IMR-90 (cell line): ENCODE measurements around the gene SEMA4F. TPM values are rescaled to one million over a fixed set of nuclear protein-coding genes. Genes with fewer than 3 reads are reported as not detected.
A peak's percentile ranks its signal among the peaks of the same experiment; 100 is the strongest.

Experiments used
- ATAC-seq: fragments of 200-7000 bp; cut with Tn5 transposase; 2 replicates; pipeline ENCODE4 v1.9.1; 2020; ENCODE audit warnings: low read depth, mild to moderate bottlenecking, moderate library complexity
- BruUV-seq: library from RNA; stranded (reverse); fragments of 400-500 nt; replicated peaks from 2 replicates; lab custom pipeline; 2021; lab: Mats Ljungman, UMichigan
- CTCF ChIA-PET: fragments of 300-600 bp; formaldehyde crosslinking; extraction: SDS; loops from one replicate; lab custom pipeline; 2021; ENCODE audit warnings: antibody characterized with exemption; lab: Yijun Ruan, JAX
- POLR2A ChIA-PET: fragments of 300-600 bp; sonication (Branson Sonifier 250); formaldehyde crosslinking; loops from one replicate; lab custom pipeline; 2022; ENCODE audit warnings: antibody characterized with exemption; ENCODE audit not compliant: unreplicated experiment; lab: Charles Lee
- DNase-seq: peaks from one replicate; pipeline ENCODE4 v3.0.0; 2013
- H2AFZ ChIP-seq: replicated peaks from 2 replicates; pipeline ENCODE3; 2013; ENCODE audit warnings: low read length, mild to moderate bottlenecking; ENCODE audit not compliant: poor library complexity
- H2AK5ac ChIP-seq: 2 replicates; pipeline ENCODE4 v1.6.1; 2013; ENCODE audit warnings: low read depth, low read length, inconsistent platforms
- H2AK9ac ChIP-seq: replicated peaks from 2 replicates; pipeline ENCODE3; 2013; ENCODE audit warnings: mild to moderate bottlenecking, low read depth, low read length, moderate library complexity; ENCODE audit not compliant: poor library complexity
- H2BK120ac ChIP-seq: 2 replicates; pipeline ENCODE4 v1.6.1; 2013; ENCODE audit warnings: low read depth, low read length, inconsistent platforms
- H2BK15ac ChIP-seq: 3 replicates; pipeline ENCODE4 v1.6.1; 2013; ENCODE audit warnings: low read depth, low read length, inconsistent platforms
- H2BK20ac ChIP-seq: 2 replicates; pipeline ENCODE4 v1.6.1; 2013; ENCODE audit warnings: low read depth, mild to moderate bottlenecking, inconsistent platforms, low read length, moderate library complexity
- H2BK5ac ChIP-seq: 2 replicates; pipeline ENCODE4 v1.6.1; 2013; ENCODE audit warnings: mild to moderate bottlenecking, low read depth, low read length, inconsistent platforms; ENCODE audit not compliant: poor library complexity, severe bottlenecking
- H3K14ac ChIP-seq: replicated peaks from 2 replicates; pipeline ENCODE4 v1.6.1; 2013; ENCODE audit warnings: low read depth, low read length, inconsistent platforms
- H3K18ac ChIP-seq: 2 replicates; pipeline ENCODE4 v1.6.1; 2013; ENCODE audit warnings: low read depth, low read length, control low read depth
- H3K23ac ChIP-seq: 2 replicates; pipeline ENCODE4 v1.6.1; 2013; ENCODE audit warnings: low read depth, low read length, inconsistent platforms
- H3K27ac ChIP-seq: 2 replicates; pipeline ENCODE4 v1.5.1; 2013; ENCODE audit warnings: mild to moderate bottlenecking, control low read depth, low read length; ENCODE audit not compliant: insufficient read depth
- H3K27me3 ChIP-seq: 2 replicates; pipeline ENCODE4 v1.6.1; 2013; ENCODE audit warnings: low read length; ENCODE audit not compliant: control insufficient read depth, insufficient read depth
- H3K36me3 ChIP-seq: 2 replicates; pipeline ENCODE4 v1.6.1; 2013; ENCODE audit warnings: low read length, mixed read lengths; ENCODE audit not compliant: control insufficient read depth, insufficient read depth
- H3K4ac ChIP-seq: 2 replicates; pipeline ENCODE4 v1.6.1; 2013; ENCODE audit warnings: low read depth, low read length, inconsistent platforms
- H3K4me1 ChIP-seq: 2 replicates; pipeline ENCODE4 v1.6.1; 2013; ENCODE audit warnings: low read length, mixed read lengths; ENCODE audit not compliant: control insufficient read depth, insufficient read depth
- H3K4me2 ChIP-seq: 2 replicates; pipeline ENCODE4 v1.6.1; 2013; ENCODE audit warnings: low read depth, mild to moderate bottlenecking, control low read depth, low read length, moderate library complexity
- H3K4me3 ChIP-seq: 2 replicates; pipeline ENCODE4 v1.5.1; 2013; ENCODE audit warnings: low read depth, mild to moderate bottlenecking, control low read depth, low read length, moderate library complexity; ENCODE audit not compliant: insufficient read depth
- H3K56ac ChIP-seq: 2 replicates; pipeline ENCODE4 v1.6.1; 2013; ENCODE audit warnings: low read length, inconsistent platforms; ENCODE audit not compliant: insufficient read depth; ENCODE audit errors: extremely low read depth
- H3K79me1 ChIP-seq, 2 experiments: 2 replicates each; pipeline ENCODE4 v1.6.1; 2013; ENCODE audit warnings: low read length in 2 of 2, inconsistent platforms in 1 of 2, low read depth in 1 of 2
- H3K9ac ChIP-seq: 2 replicates; pipeline ENCODE4 v1.6.1; 2013; ENCODE audit warnings: low read depth, low read length, control low read depth
- H3K9me1 ChIP-seq: 2 replicates; pipeline ENCODE4 v1.6.1; 2013; ENCODE audit warnings: low read length, inconsistent platforms; ENCODE audit not compliant: insufficient read depth
- H3K9me3 ChIP-seq: 2 replicates; pipeline ENCODE4 v1.6.1; 2013; ENCODE audit warnings: low read length; ENCODE audit not compliant: control insufficient read depth, insufficient read depth
- H4K20me1 ChIP-seq: 2 replicates; pipeline ENCODE4 v1.6.1; 2013; ENCODE audit warnings: low read length, inconsistent platforms; ENCODE audit not compliant: insufficient read depth
- H4K5ac ChIP-seq: 2 replicates; pipeline ENCODE4 v1.6.1; 2013; ENCODE audit warnings: mild to moderate bottlenecking, low read depth, low read length, control low read depth
- H4K8ac ChIP-seq, 2 experiments: 2 replicates each; pipeline ENCODE4 v1.6.1; 2013; ENCODE audit warnings: low read depth in 2 of 2, low read length in 2 of 2, control low read depth in 1 of 2, inconsistent platforms in 1 of 2
- H4K91ac ChIP-seq: 2 replicates; pipeline ENCODE4 v1.6.1; 2013; ENCODE audit warnings: low read depth, low read length, inconsistent platforms; ENCODE audit not compliant: insufficient read depth
- CEBPB ChIP-seq: IDR thresholded peaks from 2 replicates; pipeline ENCODE4 v1.6.1; 2012; ENCODE audit warnings: low read depth, low read length, improper control_type of control experiment
- FOS ChIP-seq: fragments of 150-350 bp; IDR thresholded peaks from 2 replicates; pipeline ENCODE4 v1.6.1; 2016; ENCODE audit warnings: low read depth, low read length
- NFE2L2 ChIP-seq: fragments of 150-350 bp; IDR thresholded peaks from 2 replicates; pipeline ENCODE4 v1.6.1; 2016; ENCODE audit warnings: low read depth, mild to moderate bottlenecking, low read length
- RAD21 ChIP-seq: IDR thresholded peaks from 2 replicates; pipeline ENCODE4 v1.6.1; 2012; ENCODE audit warnings: low read length, improper control_type of control experiment
- RCOR1 ChIP-seq: IDR thresholded peaks from 2 replicates; pipeline ENCODE4 v1.6.1; 2012; ENCODE audit warnings: mild to moderate bottlenecking, low read length, improper control_type of control experiment; ENCODE audit not compliant: insufficient replicate concordance
- RFX5 ChIP-seq: IDR thresholded peaks from 2 replicates; pipeline ENCODE4 v1.8.0; 2012; ENCODE audit warnings: low read depth, mild to moderate bottlenecking, low read length, moderate library complexity
- WGBS, 2 experiments: methylation state at CpG; one replicate each; pipeline versions ENCODE4 v1.1.5 to v1.1.7; 2013; ENCODE audit warnings: missing lambda C conversion rate in 2 of 2; ENCODE audit not compliant: insufficient read length in 1 of 2; ENCODE audit errors: extremely low coverage in 2 of 2; 5-methylcytosine and 5-hydroxymethylcytosine counted together
- dilution Hi-C: fragments of 300-500 bp; cut with HindIII; formaldehyde crosslinking; loops from one replicate; pipeline ENCODE4 v1.14.3; 2018; ENCODE audit warnings: low sequenced_read_pairs; ENCODE audit not compliant: unreplicated experiment
- in situ Hi-C: fragments of 300-500 bp; cut with MboI; formaldehyde crosslinking; loops from 3 replicates; pipeline ENCODE4 v1.14.3; 2019; ENCODE audit warnings: low sequenced_read_pairs, inconsistent platforms, mixed read lengths
- intact Hi-C: fragments of 100-400 bp; cut with micrococcal nuclease; formaldehyde crosslinking; loops from 2 replicates; pipeline ENCODE4 v1.10.0; 2022
- polyA plus RNA-seq, 3 experiments: library from polyadenylated mRNA; depleted of rRNA; stranded (reverse); fragments of >200 nt; gene quantifications; 2 replicates each; pipeline ENCODE4 v1.2.3, GENCODE V29; 2012; ENCODE audit warnings: low replicate concordance in 1 of 3
- total RNA-seq: library from RNA; depleted of rRNA; stranded (reverse); fragments of >200 nt; gene quantifications from 2 replicates; pipeline ENCODE4 v1.2.3, GENCODE V29; 2012
- TF ChIP-seq, protein P1 (sequence below): fragments of 150-350 bp; IDR thresholded peaks from 2 replicates; pipeline ENCODE4 v1.6.1; 2017; ENCODE audit warnings: mild to moderate bottlenecking, antibody characterized with exemption, low read length, low read depth
- TF ChIP-seq, protein P2 (sequence below): conservative IDR thresholded peaks from 2 replicates; pipeline ENCODE4 v1.5.1; 2012; ENCODE audit warnings: mild to moderate bottlenecking, low read depth, low read length, improper control_type of control experiment

Gene SEMA4F
- total and polyA plus RNA-seq, 2 of the 4 experiments (the other 2 are of a cell fraction): 4.7 to 7.5 TPM

DNA sequence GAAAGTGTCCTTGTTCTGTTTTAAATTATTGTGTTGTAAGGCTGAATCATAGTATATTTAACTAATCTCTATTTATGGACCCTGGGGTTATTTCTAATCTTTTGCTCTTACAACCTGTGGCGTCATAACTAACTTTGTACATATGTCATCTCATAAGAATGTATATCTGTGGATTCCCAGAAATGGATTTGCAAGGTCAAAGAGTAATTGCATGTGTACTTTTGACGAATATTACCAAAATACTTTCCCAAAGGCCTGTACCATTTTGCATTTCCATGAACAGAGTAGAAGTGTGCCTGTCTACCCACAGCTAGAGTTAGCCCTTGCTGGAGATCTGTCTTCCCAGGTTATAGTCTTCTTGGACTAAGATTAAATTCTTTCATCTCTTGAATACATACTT is 42.8 kb downstream of the SEMA4F start (continued):
- no peak for TF ChIP-seq RAD21

DNA sequence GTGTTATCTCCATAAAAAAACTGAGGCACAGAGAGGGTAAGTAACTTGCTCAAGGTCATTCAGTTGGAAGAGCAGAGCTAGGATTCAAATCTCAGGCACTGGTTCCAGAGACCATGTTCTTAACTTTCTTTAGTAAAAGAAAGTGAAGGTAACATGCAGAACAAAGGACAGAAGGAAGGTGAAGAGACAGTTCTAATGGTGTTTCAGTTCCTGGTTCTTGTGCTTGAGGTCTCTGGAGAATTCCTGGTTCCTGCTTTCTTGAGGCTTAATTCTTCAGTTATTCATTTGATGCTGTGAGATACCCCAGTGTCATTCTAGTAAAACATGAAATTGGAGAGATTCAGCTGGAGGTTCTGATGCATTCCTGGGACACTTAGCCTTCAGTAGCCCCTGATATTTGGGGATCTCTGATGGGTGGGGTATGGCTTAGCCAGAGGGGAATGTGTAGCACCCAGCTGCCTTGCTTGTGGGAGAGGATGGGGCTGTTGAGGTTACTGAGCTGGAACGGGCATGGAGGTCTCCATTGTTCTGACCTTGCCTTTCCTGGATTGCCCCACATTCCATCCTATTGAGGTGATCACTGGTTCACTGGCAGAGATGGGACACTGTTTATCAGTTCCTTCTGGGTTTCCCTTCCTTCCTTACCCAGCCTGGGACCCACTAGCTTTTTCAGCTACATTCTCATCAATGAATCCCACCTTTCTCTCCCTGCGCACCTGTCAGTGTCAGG is 46.8 kb downstream of the SEMA4F start:
- dilution Hi-C loops (no loop called here), in situ Hi-C loops (loop anchor here (5.0 kb wide), 1 partner anchor 176 kb away; no protein-coding TSS in a partner anchor), intact Hi-C loops (no loop called here)
- TF ChIP-seq, protein P1, sequence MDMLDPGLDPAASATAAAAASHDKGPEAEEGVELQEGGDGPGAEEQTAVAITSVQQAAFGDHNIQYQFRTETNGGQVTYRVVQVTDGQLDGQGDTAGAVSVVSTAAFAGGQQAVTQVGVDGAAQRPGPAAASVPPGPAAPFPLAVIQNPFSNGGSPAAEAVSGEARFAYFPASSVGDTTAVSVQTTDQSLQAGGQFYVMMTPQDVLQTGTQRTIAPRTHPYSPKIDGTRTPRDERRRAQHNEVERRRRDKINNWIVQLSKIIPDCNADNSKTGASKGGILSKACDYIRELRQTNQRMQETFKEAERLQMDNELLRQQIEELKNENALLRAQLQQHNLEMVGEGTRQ: no peak
- no peak for TF ChIP-seq FOS
- TF ChIP-seq RFX5: no peak
- no peak for TF ChIP-seq RCOR1
- TF ChIP-seq, protein P2, sequence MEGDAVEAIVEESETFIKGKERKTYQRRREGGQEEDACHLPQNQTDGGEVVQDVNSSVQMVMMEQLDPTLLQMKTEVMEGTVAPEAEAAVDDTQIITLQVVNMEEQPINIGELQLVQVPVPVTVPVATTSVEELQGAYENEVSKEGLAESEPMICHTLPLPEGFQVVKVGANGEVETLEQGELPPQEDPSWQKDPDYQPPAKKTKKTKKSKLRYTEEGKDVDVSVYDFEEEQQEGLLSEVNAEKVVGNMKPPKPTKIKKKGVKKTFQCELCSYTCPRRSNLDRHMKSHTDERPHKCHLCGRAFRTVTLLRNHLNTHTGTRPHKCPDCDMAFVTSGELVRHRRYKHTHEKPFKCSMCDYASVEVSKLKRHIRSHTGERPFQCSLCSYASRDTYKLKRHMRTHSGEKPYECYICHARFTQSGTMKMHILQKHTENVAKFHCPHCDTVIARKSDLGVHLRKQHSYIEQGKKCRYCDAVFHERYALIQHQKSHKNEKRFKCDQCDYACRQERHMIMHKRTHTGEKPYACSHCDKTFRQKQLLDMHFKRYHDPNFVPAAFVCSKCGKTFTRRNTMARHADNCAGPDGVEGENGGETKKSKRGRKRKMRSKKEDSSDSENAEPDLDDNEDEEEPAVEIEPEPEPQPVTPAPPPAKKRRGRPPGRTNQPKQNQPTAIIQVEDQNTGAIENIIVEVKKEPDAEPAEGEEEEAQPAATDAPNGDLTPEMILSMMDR: no peak
- no peak for TF ChIP-seq NFE2L2
- no peak for TF ChIP-seq CEBPB
- no peaks in the 10 kb centered on the region for H3K9me3 ChIP-seq
- H2AK9ac ChIP-seq: no peak overlapping the region
- H3K36me3 ChIP-seq: no peaks in the 10 kb centered on the region
- no peak overlapping the region for H2AFZ ChIP-seq
- peaks cover 2% of the 10 kb centered on the region; the same call in 1 of the 2 replicates for H3K27me3 ChIP-seq
- H3K79me1 ChIP-seq: no peaks in the 10 kb centered on the region
- no peak overlapping the region for H3K27ac ChIP-seq
- H2BK5ac ChIP-seq: no peak overlapping the region
- H3K4me2 ChIP-seq: no peak overlapping the region
- no peaks in the 10 kb centered on the region for H3K9me1 ChIP-seq
- no peak overlapping the region for H2BK120ac ChIP-seq
- ChIA-PET POLR2A (no interaction called here), CTCF (no interaction called here)
- H4K20me1 ChIP-seq: no peaks in the 10 kb centered on the region
- H3K4me3 ChIP-seq: no peak overlapping the region
- H3K14ac ChIP-seq: no peak overlapping the region
- ATAC-seq: no peak
- no peak overlapping the region for H3K18ac ChIP-seq
- no TSS peak for BruUV-seq
- no peak overlapping the region for H3K4ac ChIP-seq
- no peak overlapping the region for H4K8ac ChIP-seq
- H3K23ac ChIP-seq: no peak overlapping the region
- H3K4me1 ChIP-seq: peaks cover 8% of the 10 kb centered on the region
- peak overlapping the region; percentile 8; the same call in 1 of the 2 replicates for H2AK5ac ChIP-seq
- WGBS, 2 experiments: 88% methylated on average over 1 of the region's 2 CpGs; no CpG with 5 or more reads in 1 of the 2 experiments
- peak overlapping the region; percentile 40 for H2BK20ac ChIP-seq
- H3K9ac ChIP-seq: no peak overlapping the region
- H3K56ac ChIP-seq: no peak overlapping the region
- no peak for DNase-seq
- H4K5ac ChIP-seq: no peak overlapping the region
- H4K91ac ChIP-seq: no peak overlapping the region
- no peak overlapping the region for H2BK15ac ChIP-seq
